OCI-LY1 (cell line): ENCODE results near the gene ZMYND19.

Source experiments
- H2AFZ ChIP-seq: fragments of 200-600 bp; sonication (generic), shearing (Covaris generic); 2 replicates; pipeline ENCODE4 v1.6.0; 2014; ENCODE audit warnings: antibody characterized with exemption, mild to moderate bottlenecking, low read length
- H3F3A ChIP-seq: fragments of 200-600 bp; sonication (generic), shearing (Covaris generic); 2 replicates; pipeline ENCODE4 v1.6.0; 2014; ENCODE audit warnings: mild to moderate bottlenecking, antibody characterized with exemption, low read length, moderate library complexity; ENCODE audit not compliant: insufficient read depth
- H3K27ac ChIP-seq: fragments of 200-600 bp; sonication (generic); 2 replicates; pipeline ENCODE4 v1.5.1; 2014; ENCODE audit warnings: low read length, mixed run types, mild to moderate bottlenecking, low read depth; ENCODE audit not compliant: poor library complexity, severe bottlenecking
- H3K27me3 ChIP-seq: fragments of 200-600 bp; sonication (generic); 2 replicates; pipeline ENCODE4 v1.6.0; 2014; ENCODE audit warnings: antibody characterized with exemption, mild to moderate bottlenecking, low read length, moderate library complexity; ENCODE audit not compliant: insufficient read depth
- H3K36me3 ChIP-seq: fragments of 200-600 bp; sonication (generic); 2 replicates; pipeline ENCODE4 v1.6.1; 2014; ENCODE audit warnings: mild to moderate bottlenecking, antibody characterized with exemption, low read length, moderate library complexity, mixed read lengths; ENCODE audit not compliant: insufficient read depth
- H3K4me1 ChIP-seq: fragments of 200-600 bp; sonication (generic); 2 replicates; pipeline ENCODE4 v1.5.1; 2014; ENCODE audit warnings: mild to moderate bottlenecking, low read length, moderate library complexity; ENCODE audit not compliant: insufficient read depth, severe bottlenecking
- H3K4me2 ChIP-seq: fragments of 200-600 bp; sonication (generic), shearing (Covaris generic); 2 replicates; pipeline ENCODE4 v1.6.1; 2014; ENCODE audit warnings: low read length
- H3K4me3 ChIP-seq: fragments of 200-600 bp; sonication (generic); 2 replicates; pipeline ENCODE4 v1.5.1; 2014; ENCODE audit warnings: low read length, low read depth, mild to moderate bottlenecking, mixed read lengths; ENCODE audit not compliant: poor library complexity, severe bottlenecking
- H3K79me2 ChIP-seq: fragments of 200-600 bp; shearing (Covaris generic); 2 replicates; pipeline ENCODE4 v1.6.1; 2016; ENCODE audit warnings: mixed run types, low read length, mixed read lengths; ENCODE audit not compliant: insufficient read depth
- H3K9ac ChIP-seq: fragments of 200-600 bp; sonication (generic), shearing (Covaris generic); 2 replicates; pipeline ENCODE4 v1.6.1; 2014; ENCODE audit warnings: mild to moderate bottlenecking, low read length, mixed read lengths
- H3K9me2 ChIP-seq: fragments of 200-600 bp; sonication (generic), shearing (Covaris generic); 2 replicates; pipeline ENCODE4 v1.6.1; 2014; ENCODE audit warnings: low read depth, mild to moderate bottlenecking, low read length, mixed read lengths
- H3K9me3 ChIP-seq: fragments of 200-600 bp; shearing (Covaris generic); 2 replicates; pipeline ENCODE4 v1.6.1; 2014; ENCODE audit warnings: low read length, mixed read lengths
- H4K20me1 ChIP-seq: fragments of 200-600 bp; sonication (generic), shearing (Covaris generic); 2 replicates; pipeline ENCODE4 v1.6.0; 2016; ENCODE audit warnings: mild to moderate bottlenecking, low read length; ENCODE audit not compliant: insufficient read depth
- CTCF ChIP-seq: fragments of 200-600 bp; sonication (generic), shearing (Covaris generic); IDR thresholded peaks from 2 replicates; pipeline ENCODE4 v1.5.1; 2017; ENCODE audit warnings: mild to moderate bottlenecking, antibody characterized with exemption, low read length, moderate library complexity, mixed read lengths
- EZH2 ChIP-seq: fragments of 200-600 bp; sonication (generic), shearing (Covaris generic); IDR thresholded peaks from 2 replicates; pipeline ENCODE4 v1.8.0; 2017; ENCODE audit warnings: borderline replicate concordance, mixed run types, mild to moderate bottlenecking, antibody characterized with exemption, low read length, moderate library complexity, mixed read lengths

Gene ZMYND19

GRCh38 chr9:137590469-137591383 is at the start of gene ZMYND19:
TSS of gene ZMYND19 (minus strand) at chr9:137590512. CDS start at chr9:137590263, 249 bp downstream.
- H3K4me1 ChIP-seq, result peaks cover 24% of the 10 kb centered on the region
- no peaks in the 10 kb centered on the region; the same call in 1 of the 2 replicates for H3K79me2 ChIP-seq
- peak within 1 kb of the TSS; percentile 88 for H3K4me3 ChIP-seq
- no peaks in the 10 kb centered on the region for H4K20me1 ChIP-seq
- no peak within 1 kb of the TSS for H2AFZ ChIP-seq
- peaks cover 34% of the 10 kb centered on the region for H3K36me3 ChIP-seq
- no peaks in the 10 kb centered on the region for H3K9me3 ChIP-seq
- H3K4me2 ChIP-seq, result peak within 1 kb of the TSS; percentile 99
- H3K27me3 ChIP-seq, result no peaks in the 10 kb centered on the region; the same call in 1 of the 2 replicates
- H3K9ac ChIP-seq, result peak within 1 kb of the TSS; percentile 85
- H3K9me2 ChIP-seq, result no peaks in the 10 kb centered on the region
- no peak for TF ChIP-seq EZH2
- no peak for TF ChIP-seq CTCF
- H3K27ac ChIP-seq, result peak within 1 kb of the TSS; percentile 41
- H3F3A ChIP-seq, result no peaks in the 10 kb centered on the region

- TF ChIP-seq EZH2, result no peak
- TF ChIP-seq CTCF, result no peak
- Histone ChIP-seq H3K4me1 (peaks cover 29% of the 10 kb centered on the region), H3K27ac (peak overlapping the region; percentile 46), H3F3A (no peaks in the 10 kb centered on the region), H4K20me1 (no peaks in the 10 kb centered on the region), H3K4me3 (peak overlapping the region; percentile 37), H3K79me2 (peaks cover 85% of the 10 kb centered on the region), H3K9ac (peak overlapping the region; percentile 45), H2AFZ (no peak overlapping the region), H3K27me3 (no peaks in the 10 kb centered on the region), H3K9me2 (no peaks in the 10 kb centered on the region), H3K9me3 (no peaks in the 10 kb centered on the region), H3K36me3 (peaks cover 30% of the 10 kb centered on the region), H3K4me2 (peak overlapping the region; percentile 62)
Measured at GRCh38 chr9:137639303-137640051, 49.2 kb upstream of the ZMYND19 start.

GRCh38 chr9:137638680-137639079 is 48.4 kb upstream of the ZMYND19 start:
- H3K27ac ChIP-seq, result peak overlapping the region; percentile 46
- H3F3A ChIP-seq, result peaks cover 4% of the 10 kb centered on the region; the same call in 1 of the 2 replicates
- no peak for TF ChIP-seq EZH2
- no peak for TF ChIP-seq CTCF
- no peak overlapping the region for H2AFZ ChIP-seq
- H3K4me1 ChIP-seq, result peaks cover 29% of the 10 kb centered on the region
- peak overlapping the region; percentile 37 for H3K4me3 ChIP-seq
- H3K27me3 ChIP-seq, result no peaks in the 10 kb centered on the region
- no peaks in the 10 kb centered on the region for H4K20me1 ChIP-seq
- peaks cover 90% of the 10 kb centered on the region for H3K79me2 ChIP-seq
- no peaks in the 10 kb centered on the region for H3K9me2 ChIP-seq
- H3K36me3 ChIP-seq, result peaks cover 25% of the 10 kb centered on the region
- H3K4me2 ChIP-seq, result peak overlapping the region; percentile 62
- no peaks in the 10 kb centered on the region for H3K9me3 ChIP-seq
- peak overlapping the region; percentile 45; the same call in 1 of the 2 replicates for H3K9ac ChIP-seq
